GM19035 (cell line): ENCODE data around the gene LRRC71.
"Not testable (repeated sequence)": the region's sequence is repeated elsewhere in the genome, so short reads cannot be mapped to it uniquely, and the experiment has no call there.

Source experiments
- ATAC-seq: cut with Tn5 transposase; IDR thresholded peaks from one replicate; pipeline ENCODE4 v1.9.1; 2021; ENCODE audit not compliant: unreplicated experiment

The LRRC71 gene

DNA sequence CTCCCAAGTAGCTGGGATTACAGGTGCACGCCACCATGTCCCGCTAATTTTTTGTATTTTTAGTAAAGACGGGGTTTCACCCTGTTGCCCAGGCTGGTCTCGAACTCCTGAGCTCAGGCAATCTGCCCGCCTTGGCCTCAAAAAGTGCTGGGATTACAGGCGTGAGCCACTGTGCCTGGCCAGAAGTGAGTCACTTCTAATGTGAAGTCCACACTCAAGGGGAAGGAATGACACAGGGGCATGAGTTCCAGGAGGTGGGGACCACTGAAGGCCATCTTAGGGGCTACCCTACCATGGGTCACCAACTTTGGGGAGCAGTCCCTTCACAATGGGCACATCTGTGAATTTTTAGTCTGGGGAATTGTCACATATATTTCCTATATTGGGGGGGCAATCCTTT is 6.3 kb downstream of the LRRC71 start:
- not testable (repeated sequence) for ATAC-seq

DNA sequence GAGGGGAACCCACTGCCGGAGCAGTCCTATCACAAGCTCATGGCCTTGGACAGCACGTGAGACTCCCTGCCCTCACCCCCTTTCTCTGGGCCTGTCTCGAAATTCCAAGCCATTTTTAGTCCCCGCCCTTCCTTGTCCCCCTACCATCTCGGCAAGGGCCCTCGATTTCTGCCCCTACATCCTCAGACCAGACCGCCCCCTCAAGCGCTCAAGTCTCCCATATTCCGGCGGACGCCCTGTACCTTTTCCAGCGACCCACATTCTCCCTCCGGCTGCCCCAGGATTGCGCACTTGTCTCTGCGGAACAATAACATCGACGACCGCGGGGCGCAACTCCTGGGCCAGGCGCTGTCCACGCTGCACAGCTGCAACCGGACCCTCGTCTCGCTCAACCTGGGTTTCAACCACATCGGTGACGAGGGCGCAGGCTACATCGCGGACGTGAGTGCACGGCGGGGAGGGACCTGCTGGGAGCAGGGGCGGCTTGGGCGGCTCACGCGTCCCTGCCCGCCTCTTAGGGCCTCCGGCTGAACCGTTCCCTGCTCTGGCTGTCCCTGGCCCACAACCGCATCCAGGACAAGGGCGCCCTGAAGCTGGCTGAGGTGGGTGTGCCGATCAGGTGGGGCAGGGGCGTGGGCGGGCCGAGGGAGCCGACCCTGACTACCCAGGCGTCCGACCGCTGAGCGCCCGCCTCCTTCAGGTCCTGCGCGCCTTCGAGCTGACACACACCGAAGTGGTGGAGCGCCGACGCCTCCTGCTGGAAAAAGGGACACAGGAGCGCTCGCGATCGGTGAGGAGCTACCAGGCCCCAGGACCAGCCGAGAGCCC is 7.0 kb downstream of the LRRC71 start:
- no peak for ATAC-seq

DNA sequence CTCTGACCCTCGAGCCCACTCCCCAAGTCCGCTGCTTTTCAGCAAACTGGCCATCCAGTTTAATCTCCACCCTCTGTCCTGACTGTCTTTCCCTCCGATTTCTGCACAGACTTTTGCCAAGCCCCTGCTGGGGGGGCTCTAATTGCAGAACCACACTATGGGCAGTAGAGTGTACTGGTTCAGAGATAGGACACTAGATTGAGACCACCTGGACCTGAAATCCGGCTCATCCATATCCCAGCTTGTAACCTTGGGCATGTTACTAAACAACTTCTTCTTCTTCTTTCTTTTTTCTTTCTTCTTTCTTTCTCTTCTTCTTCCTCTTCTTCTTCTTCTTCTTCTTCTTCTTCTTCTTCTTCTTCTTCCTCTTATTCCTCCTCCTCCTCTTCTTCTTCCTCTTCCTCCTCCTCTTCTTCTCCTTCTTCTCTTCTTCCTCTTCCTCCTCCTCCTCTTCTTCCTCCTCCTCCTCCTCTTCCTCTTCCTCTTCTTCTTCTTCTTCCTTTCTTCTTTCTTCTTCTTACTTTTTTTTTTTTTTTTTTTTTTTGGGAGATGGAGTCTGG is 7.7 kb downstream of the LRRC71 start:
- ATAC-seq = no peak

DNA sequence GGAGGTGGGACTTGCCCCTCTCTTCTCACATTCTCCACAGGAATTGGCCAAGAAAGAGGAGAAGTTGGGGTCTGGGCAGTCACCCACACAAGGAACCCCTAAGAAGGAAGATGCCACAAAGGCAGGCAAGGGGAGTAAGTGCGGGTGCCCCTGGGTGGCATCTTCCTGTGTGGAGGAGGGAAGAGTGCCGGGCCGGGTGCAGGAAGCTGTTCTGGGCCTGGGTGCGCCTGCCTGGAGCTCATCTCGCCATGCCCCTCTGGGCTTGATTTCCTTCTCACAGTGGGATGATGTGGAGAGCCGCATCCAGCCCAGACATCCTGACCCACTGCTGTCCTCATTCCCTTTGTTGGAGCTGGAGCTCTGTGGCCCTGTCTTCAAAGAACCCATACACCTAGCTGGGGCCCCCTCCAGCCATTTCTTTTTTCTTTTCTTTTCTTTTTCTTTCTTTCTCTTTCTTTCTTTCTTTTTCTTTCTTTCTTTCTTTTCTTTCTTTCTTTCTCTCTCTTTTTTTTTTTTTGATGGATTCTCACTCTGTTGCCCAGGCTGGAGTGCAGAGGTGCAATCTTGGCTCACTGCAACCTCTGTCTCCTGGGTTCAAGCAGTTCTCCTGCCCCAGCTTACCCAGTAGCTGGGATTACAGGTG is 9.3 kb downstream of the LRRC71 start:
- no peak for ATAC-seq

DNA sequence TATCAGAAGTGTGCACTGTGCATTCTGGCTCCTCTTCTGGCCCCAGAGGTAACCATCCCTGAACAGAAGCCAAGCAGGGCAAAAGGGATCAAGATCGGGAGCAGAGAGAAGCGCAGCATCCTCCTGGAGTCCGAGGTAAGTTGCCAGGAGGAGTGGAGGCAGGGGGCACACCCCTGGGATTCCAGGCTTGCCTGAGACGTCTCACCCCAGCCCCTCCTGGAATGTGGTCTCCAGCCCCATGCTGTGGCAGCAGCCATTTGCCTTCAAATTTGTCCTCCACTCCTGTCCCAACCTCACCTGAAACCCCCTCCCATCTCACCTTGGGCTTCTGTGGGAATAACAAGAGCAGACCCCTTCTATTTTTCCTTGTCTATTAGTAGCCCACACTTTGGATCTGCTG is 10.1 kb downstream of the LRRC71 start:
- no peak for ATAC-seq

DNA sequence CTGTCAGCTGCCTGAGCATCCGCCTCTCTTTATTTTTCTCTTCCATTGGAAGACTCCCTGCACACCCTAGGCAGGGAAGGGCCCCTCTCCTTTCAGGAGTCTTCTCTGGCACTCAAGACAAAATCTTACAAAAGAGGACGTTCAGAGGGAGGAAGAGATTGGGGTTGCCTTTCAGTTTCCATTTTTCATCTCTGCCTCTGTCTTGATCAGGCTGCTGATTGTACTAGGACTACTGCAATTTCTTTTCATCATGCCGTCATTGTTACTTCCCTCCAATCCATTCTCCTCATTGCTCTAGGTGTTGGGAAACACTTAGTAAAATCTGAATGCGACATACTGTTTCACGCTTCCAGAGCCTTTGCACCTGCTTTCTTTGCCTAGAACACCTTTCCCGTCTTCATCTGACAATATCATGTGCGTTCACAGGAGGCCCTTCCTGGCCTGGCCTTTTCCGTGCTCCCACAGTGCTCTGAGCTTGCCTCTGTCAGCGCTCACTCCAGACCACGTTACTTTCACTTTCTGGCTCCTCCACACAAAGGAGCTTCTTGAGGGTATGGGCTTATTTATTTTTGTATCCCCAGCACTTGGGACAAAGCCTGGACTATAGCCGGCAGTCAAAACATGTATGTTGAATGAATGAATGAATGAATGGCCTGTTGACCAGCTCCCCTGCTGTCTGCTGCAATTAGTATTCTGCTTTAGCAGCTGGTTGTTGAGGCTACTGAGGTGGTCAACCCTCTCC is 10.9 kb downstream of the LRRC71 start:
- no peak for ATAC-seq

DNA sequence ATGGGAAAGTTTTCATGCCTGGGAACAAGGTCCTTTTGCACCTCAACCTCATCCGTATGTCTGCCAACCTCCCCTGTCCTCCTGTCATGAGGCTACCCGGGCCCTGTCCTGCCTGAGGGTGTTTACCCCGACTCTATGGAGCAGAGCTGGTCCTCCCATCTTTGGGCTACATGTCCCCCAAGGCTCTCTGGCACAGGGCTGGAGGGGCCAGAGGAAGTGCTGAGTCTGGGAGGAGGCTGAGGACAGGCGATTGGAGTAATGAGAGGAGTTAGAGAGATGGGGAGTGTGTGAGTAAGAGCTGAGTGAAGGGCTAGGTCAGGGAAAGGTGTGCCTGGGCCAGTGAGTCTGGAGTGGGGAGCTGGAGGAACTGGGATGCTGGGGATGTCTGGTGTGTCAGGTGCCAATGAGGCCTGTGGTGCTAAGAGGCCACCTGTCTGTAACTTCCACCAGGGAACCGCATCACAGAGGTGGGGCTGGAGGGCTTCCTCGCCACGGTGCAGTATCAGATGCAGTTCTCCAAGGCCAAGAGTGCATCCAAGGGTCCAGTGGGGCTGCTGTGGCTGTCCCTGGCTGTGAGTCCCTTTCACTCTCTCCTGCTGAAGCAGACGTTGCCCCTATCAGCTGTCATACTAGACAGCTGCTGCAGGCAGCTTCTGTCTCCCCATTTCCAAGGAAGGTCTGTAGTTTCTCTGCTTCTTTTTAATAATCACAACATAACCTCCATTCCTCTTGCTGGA is 11.7 kb downstream of the LRRC71 start:
- ATAC-seq = no peak

DNA sequence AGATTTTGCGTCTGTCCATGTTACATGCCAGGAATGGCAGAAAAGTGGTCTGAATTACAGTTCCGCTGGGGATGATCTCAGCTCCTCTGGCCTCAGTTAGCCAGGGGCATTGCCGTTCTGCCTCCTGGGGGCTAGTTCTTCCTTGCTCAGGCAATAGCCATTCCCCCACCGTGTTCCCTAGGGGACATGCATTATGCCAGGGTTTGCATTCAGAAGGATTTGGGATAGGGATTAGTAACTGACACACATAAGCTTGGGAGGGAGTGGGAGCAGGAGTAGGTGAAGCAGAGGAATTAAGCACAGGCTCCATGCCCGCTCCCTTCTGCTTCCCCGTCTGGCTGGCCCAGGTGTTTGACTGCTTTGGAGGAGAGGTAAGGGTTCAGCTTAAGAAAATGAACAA is 12.7 kb downstream of the LRRC71 start:
- no peak for ATAC-seq

DNA sequence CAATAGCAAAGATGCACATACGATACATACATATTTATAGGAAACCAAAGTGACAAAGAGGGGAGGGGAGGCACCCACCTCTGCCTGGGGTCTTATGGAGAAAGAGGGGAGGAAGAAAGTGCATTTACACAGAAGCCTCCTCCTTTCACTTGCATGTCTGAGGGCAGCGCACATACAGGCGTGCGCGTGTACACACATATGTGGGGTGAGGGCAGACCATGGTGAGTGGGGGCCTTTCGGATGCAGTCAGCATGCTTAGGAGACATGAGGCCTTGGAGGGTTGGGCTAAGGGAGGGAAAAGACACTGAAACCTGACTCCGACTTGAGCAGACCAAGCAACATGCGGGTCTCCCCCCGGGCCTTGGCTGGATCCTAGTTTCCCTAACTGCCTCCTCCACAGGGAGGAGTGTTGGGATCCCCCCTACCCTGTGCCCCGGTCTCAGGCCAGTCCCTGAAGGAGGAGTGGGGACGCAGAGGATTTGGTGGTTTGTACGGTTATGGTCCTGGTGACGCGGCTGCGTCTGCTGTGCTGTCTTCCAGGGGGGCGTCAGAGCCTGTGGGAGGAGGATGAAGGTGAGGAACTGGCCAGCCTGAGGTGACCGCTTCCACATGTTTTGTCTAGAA is 15.2 kb downstream of the LRRC71 start:
- ATAC-seq = no peak

DNA sequence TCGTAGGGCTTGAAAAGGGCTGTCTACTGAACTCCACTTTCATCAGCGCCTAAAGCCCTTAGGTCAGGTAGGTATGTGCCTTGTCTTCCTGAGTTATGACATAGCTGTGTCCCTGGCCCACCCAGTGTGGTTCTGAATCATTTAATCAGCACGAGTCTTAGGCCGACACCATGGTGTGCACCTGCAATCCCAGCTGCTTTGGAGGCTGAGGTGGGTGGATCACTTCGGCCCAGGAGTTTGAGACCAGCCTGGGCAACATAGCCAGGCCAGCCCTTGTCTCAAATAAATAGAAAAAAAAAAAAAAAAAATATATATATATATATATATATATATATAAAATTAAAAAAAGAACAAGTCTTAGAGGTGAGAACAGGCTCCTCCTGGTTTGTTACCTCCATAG is 15.8 kb downstream of the LRRC71 start:
- ATAC-seq = no peak

DNA sequence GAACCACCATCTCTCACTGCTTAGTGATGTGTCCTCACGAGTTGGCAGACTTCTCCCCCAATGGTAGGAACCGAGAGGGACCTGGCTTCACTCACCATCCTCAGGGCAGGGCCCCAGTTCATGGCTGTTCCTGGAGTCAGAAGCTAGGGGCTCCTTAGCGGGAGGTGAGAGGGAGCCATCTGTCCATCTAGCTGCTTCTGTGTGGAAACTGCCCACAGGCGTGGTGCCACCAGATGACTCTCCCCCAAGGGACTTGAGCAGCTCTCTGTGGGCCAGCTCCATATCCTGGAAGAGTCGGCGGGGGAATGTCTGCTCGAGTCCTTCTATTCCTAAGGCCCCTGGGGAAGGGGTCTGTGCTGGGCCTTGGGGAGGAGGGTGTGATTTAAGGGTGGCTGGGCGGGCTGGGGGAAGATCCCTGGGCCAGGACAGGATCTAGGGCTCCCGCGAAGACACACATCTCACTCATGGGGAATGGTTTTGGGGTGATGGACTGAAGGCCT is 16.3 kb downstream of the LRRC71 start:
- ATAC-seq = no peak

DNA sequence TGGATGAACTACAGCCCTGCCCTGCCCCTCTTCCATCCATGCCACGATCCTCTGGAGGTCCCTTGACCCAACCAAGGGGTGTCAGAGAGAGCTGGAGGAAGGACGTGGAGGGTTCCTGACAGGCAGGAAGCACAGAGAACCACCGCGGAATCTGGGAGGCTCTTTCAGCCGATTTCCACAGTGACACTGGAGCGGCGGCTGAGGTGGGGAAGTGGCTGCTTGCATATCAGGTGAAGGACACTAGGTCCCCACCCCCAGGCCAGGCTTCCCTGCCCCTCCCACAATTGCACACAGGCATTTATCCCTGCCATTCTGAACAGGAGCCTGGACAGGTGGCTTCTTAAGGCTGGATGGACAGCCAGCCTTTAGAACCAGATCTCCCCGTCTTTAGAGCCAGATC is 17.5 kb downstream of the LRRC71 start:
- ATAC-seq = no peak

DNA sequence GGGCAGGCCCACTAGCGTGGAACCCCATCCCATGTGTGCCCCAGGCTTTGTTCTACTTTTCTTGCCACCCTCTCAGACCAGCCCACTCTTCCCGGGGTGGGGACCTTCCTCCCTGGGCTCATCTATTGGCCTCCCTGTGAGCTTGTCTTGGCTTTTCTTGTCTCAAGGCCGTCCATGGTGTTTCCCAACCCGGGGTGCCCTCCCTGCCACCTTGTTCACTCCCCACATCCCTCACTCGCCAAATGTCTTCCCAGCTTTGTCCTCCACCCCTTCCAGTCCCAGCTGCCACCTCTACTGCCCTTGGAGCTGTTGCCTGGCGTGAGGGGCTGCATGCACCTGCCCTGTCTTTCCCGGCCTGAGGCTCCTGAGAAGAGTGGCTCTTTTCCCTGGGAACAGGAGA is 18.4 kb downstream of the LRRC71 start:
- no peak for ATAC-seq

DNA sequence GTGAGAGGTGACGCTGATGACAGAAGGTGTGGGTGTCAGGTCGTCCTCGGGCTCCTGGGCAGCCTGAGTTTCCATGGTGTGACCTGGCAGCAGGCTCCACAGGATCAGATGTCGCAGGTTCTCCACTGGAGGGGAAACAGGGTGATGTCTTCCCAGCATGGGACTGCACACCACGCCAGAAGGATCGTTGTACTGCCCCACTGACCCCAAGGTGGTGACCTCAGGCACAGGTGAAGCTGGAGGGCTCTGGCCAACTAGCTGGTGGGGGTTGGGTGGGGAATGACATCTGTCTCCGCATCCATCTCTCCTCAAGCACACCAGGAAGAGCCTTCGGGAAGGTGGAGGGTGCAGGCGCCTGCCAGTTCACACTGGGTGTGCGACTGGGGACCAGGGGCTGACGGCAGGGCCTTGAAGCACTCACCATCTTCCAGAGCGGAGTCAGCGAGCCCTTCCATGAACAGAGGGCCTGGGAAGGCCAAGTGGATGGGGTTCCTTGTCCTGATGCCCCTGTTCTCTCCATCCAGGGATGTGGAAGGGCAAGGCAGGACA is 19.4 kb downstream of the LRRC71 start:
- ATAC-seq = no peak

DNA sequence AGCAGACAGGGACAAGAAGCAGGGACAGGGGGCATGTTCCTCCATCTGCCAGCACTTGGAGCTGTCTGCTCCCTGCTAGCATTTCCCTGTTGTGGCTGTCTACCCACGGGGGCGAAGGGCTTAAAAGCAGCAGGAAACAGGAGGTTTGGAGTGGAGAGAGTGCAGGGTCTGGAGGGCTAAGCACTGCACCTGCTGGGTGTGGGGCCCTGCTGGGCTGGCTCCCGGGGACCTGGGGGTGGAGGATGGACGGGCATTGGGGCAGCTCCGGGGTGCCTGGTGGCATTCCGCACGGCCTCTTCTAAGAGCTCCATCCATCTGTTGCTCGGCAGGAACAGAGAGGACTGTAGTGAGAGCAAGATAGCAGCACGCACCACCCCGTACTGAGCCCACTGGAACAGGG is 21.2 kb downstream of the LRRC71 start:
- no peak for ATAC-seq

DNA sequence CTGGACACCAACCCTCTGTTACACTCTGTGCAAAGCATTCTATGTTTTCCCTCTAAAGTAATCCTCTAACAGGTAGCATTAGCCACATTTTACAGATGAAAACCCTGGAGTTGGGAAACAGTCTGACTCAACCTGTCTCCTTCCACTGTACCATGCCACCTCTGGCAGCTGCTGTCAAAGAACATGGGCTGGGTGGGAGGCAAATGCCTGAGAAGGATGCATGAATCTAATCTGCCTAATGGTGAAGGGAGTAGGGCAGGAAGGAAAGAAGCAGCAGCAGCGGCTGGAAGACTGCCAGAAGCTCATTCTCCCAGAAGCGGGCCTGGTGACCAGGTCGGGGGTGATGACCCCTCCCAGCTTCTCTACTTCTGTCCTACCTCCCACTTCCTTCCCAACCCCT is 21.7 kb downstream of the LRRC71 start:
- no peak for ATAC-seq

DNA sequence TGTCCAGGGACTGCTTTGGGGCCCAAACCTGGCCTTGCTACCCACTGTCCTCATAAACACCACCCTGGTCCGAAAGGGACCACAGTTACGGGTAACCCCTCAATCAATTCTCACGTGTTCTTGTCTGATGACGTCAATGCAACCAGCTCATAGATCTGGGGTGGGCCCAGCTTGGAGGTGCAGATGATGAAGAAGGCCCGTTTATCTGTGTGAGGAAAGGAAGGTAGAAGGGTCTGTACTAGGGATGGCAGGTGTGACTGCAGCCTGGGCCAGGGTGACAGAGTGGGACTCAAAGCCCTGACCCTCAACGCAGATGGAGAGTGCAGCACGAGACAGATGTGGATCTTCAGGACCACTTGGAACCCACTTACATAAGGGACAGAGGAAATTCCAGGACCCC is 22.1 kb downstream of the LRRC71 start:
- no peak for ATAC-seq

DNA sequence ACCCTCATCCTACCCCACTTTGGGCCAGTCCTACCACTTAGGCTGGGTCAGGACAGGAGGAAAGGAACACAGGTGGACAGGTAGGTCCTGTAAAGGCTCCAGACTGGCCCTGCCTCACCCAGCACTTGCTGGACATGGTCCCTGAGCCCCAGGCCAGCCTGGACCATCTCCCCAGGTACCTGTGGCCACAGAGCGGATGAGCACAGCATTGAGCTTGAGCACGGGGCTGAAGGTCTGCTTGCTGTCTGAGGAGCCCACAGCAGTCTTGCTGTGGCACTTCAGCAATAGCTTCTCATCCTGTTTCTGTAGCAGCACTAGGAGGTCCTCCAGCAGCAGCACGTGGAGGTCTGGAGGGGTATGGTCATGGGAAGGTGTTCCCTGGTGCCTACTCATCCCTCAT is 23.3 kb downstream of the LRRC71 start:
- ATAC-seq = no peak

DNA sequence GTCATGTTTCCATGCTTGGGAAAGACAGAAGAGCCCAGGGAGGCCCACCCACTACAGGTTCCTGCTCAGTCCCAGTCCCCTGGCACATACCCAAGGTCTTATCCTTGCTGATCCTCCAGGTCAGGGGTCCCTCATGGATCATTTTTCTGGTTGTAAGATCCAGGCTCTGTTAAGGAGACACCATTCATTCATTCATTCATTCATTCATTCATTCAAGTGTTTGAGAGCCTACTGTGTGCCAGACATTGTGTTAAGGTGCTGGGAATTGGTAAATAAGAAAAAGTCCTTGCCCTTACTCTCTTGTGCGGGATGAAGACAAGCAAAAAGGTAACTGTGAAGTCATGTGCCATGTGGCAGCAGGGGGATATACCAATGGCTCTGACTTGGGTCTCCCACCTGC is 23.8 kb downstream of the LRRC71 start:
- no peak for ATAC-seq

DNA sequence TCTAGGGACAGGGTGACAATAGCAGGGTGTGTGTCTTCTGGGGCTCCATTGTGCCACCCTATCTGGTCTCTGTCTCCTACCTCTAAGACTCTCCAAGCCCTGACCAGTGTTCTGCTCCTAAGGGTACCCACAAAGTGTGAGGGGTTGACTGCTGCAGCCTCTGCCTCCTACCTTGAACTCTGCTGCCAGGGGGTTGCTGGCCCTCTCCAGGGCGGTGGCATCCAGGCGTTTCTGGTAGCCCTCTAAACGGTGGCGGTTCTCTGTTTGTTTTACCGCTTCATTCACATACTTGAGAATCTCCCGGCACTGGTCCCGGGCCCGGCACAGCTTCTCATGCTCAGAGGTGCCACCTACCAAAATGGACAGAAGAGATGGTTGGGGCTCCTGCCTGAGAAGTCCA is 24.4 kb downstream of the LRRC71 start:
- ATAC-seq = no peak
